C4-2B (cell line): Measurements from ENCODE around the gene ZNF408.

ENCODE experiments used
- H3K27ac ChIP-seq: fragments of 450-650 bp; 2 replicates; pipeline ENCODE4 v1.5.1; 2017
- CTCF ChIP-seq: fragments of 450-650 bp; conservative IDR thresholded peaks from 2 replicates; pipeline ENCODE4 v1.5.1; 2017; ENCODE audit warnings: mild to moderate bottlenecking
- ZFX ChIP-seq: fragments of 450-650 bp; IDR thresholded peaks from 2 replicates; pipeline ENCODE4 v1.6.1; 2017

Gene ZNF408

DNA sequence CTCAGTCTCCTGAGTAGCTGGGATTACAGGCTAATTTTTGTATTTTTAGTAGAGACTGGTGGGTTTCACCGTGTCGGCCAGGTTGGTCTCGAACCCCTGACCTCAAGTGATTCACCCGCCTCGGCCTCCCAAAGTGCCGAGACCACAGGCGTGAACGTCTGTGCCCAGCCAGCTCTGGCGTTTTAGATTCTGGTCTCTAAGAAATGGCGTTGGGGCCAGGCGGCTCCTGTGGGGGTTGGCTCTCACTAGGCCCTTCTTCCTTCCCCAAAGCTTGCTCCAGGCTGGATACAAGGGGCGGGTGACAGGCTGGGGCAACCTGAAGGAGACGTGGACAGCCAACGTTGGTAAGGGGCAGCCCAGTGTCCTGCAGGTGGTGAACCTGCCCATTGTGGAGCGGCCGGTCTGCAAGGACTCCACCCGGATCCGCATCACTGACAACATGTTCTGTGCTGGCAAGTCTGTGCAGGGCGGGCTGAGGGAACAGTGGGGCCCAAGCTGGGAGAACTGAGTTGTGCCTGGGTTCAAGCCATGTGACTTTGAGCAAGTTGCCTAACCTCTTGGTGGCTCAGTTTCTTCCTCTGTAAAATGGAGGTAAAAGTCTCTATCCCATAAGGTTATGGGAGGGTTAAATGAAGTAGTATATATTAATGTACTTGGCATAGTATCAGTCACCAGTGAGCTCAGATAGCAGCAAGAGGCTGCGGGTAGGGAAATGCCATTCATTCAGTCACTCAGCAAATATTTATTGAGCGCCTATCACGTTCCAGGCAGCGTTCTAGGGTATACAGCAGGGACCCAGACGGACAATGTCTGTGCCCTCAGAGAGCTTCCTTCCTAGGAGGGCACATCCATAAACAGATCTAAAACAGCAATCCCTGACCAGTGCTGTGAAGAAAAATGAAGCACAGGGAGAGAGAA lies 28.5 kb downstream of the ZNF408 start:
- no peak overlapping the region for H3K27ac ChIP-seq
- no peak for TF ChIP-seq CTCF
- TF ChIP-seq ZFX, result no peak

- H3K27ac ChIP-seq, result no peak overlapping the region
- no peak for TF ChIP-seq CTCF
- TF ChIP-seq ZFX, result no peak
These were observed 30.7 kb downstream of the ZNF408 start for GRCh38 chr11:46731545-46731944.

- no peak for TF ChIP-seq ZFX
- no peak overlapping the region for H3K27ac ChIP-seq
These were observed 32.4 kb downstream of the ZNF408 start for GRCh38 chr11:46733234-46733633.

DNA sequence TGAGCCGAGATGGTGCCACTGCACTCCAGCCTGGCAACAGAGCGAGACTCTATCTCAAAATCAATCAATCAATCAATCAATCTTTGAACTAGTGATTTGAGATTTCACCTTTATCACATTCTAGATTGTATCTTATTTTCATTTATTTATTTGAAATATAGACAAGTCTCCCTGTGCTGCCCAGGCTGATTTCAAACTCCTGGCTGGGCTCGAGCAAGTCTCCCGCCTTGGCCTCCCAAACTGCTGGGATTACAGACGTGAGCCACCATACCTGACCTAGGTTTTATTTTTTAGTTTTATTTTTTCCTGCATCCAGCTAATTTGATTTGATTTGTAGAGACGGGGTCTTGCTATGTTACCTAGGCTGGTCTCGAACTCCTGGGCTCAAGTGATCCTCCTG lies 35.3 kb downstream of the ZNF408 start:
- TF ChIP-seq CTCF (no peak), ZFX (no peak)
- H3K27ac ChIP-seq, result no peak overlapping the region

DNA sequence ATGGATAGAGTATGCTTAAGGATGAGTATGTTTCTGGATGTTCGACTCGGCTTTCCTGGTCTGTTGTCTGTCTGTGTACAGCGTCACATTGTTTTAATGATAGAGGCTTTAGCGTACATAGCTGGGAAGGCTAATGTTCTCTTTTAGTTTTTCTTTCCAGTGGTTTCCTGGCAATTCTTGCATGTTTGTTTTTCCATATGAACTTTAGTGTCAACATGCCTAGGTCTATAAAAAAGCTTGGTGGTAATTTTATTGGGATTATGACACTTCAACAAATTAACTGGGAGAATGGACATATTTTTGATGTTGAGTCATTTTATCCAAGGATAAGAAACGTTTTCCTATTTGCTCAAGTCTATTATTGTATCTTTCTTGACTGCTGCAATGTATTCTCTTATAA lies 35.8 kb downstream of the ZNF408 start:
- TF ChIP-seq ZFX, result no peak
- no peak for TF ChIP-seq CTCF
- H3K27ac ChIP-seq, result no peak overlapping the region

DNA sequence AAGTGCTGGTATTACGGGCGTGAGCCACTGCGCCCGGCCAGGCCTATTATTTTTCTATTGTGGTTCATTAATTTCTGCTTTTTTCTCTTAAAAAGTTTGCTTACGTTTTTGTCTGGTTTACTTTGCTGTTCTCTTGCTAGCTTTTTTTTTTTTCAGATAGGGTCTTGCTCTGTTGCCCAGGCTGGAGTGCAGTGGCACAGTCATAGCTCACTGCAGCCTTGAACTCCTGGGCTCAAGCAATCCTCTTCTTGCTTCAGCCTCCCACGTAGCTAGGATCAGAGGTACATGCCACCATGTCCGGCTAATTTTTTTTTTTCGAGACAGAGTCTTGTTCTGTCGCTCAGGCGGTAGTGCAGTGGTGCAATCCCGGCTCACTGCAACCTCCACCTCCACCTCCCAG lies 36.9 kb downstream of the ZNF408 start:
- no peak overlapping the region for H3K27ac ChIP-seq
- TF ChIP-seq CTCF (no peak), ZFX (no peak)

- no peak for TF ChIP-seq CTCF
- TF ChIP-seq ZFX, result no peak
- no peak overlapping the region for H3K27ac ChIP-seq
These were observed 38.1 kb downstream of the ZNF408 start for GRCh38 chr11:46738887-46739286.
